Smooth muscle cell (in vitro differentiated cells): ENCODE measurements around the gene CHST4. TPM values are rescaled to one million over a fixed set of nuclear protein-coding genes. Genes with fewer than 3 reads are reported as not detected.
"Not testable (repeated sequence)": the region's sequence is repeated elsewhere in the genome, so short reads cannot be mapped to it uniquely, and the experiment has no call there.

Source experiments
- DNase-seq: peaks from one replicate; lab custom pipeline; 2025; ENCODE audit not compliant: unreplicated experiment; lab: John Stamatoyannopoulos, UW
- H2AFZ ChIP-seq: fragments of 200-600 bp; sonication (generic); 2 replicates; pipeline ENCODE4 v1.6.0; 2016; ENCODE audit warnings: antibody characterized with exemption, low read depth, mild to moderate bottlenecking
- H3F3A ChIP-seq: fragments of 200-600 bp; sonication (generic); 2 replicates; pipeline ENCODE4 v1.6.0; 2017; ENCODE audit warnings: antibody characterized with exemption, low read depth
- H3K27ac ChIP-seq: fragments of 200-600 bp; sonication (generic); 2 replicates; pipeline ENCODE4 v1.5.1; 2016; ENCODE audit warnings: low read depth, mild to moderate bottlenecking
- H3K27me3 ChIP-seq: fragments of 200-600 bp; sonication (generic); 2 replicates; pipeline ENCODE4 v1.6.1; 2016; ENCODE audit warnings: low read depth, mild to moderate bottlenecking
- H3K36me3 ChIP-seq: fragments of 200-600 bp; sonication (generic); 2 replicates; pipeline ENCODE4 v1.5.1; 2016; ENCODE audit warnings: low read depth
- H3K4me1 ChIP-seq: fragments of 200-600 bp; sonication (generic); 2 replicates; pipeline ENCODE4 v1.5.1; 2016; ENCODE audit warnings: low read depth
- H3K4me2 ChIP-seq: fragments of 200-600 bp; sonication (generic); 2 replicates; pipeline ENCODE4 v1.6.0; 2016; ENCODE audit warnings: mild to moderate bottlenecking
- H3K4me3 ChIP-seq: fragments of 200-600 bp; sonication (generic); 2 replicates; pipeline ENCODE4 v1.5.1; 2016; ENCODE audit warnings: mild to moderate bottlenecking
- H3K79me2 ChIP-seq: fragments of 200-600 bp; sonication (generic); 2 replicates; pipeline ENCODE4 v1.6.0; 2016; ENCODE audit warnings: low read depth, mild to moderate bottlenecking
- H3K9ac ChIP-seq: fragments of 200-600 bp; sonication (generic); 2 replicates; pipeline ENCODE4 v1.6.0; 2016; ENCODE audit warnings: low read depth
- H3K9me3 ChIP-seq: fragments of 200-600 bp; sonication (generic); replicated peaks from 2 replicates; pipeline ENCODE4 v1.5.1; 2016; ENCODE audit warnings: low read depth
- H4K20me1 ChIP-seq: fragments of 200-600 bp; sonication (generic); 2 replicates; pipeline ENCODE4 v1.6.0; 2016; ENCODE audit warnings: low read depth
- WGBS: methylation state at CpG from one replicate; pipeline ENCODE4 v1.1.7; 2016; ENCODE audit warnings: low lambda C conversion rate; 5-methylcytosine and 5-hydroxymethylcytosine counted together
- polyA plus RNA-seq: library from polyadenylated mRNA; unstranded; fragments of >200 nt; fragmentation: Nextera tagmentation; extraction: Ambion mirVana; gene quantifications from 2 replicates; pipeline ENCODE4 v1.2.1, GENCODE V29; 2016
- total RNA-seq: library from RNA; depleted of rRNA; stranded (reverse); fragments of >200 nt; gene quantifications from 2 replicates; pipeline ENCODE4 v1.2.3, GENCODE V29; 2014
- TF ChIP-seq, protein P1 (sequence below): fragments of 200-600 bp; sonication (generic); IDR thresholded peaks from 2 replicates; pipeline ENCODE4 v1.5.1; 2017; ENCODE audit warnings: borderline replicate concordance, mild to moderate bottlenecking, antibody characterized with exemption; ENCODE audit not compliant: insufficient read depth, poor library complexity, severe bottlenecking

CHST4 gene
- total and polyA plus RNA-seq, 2 experiments from 2014 or later, result not detected

DNA sequence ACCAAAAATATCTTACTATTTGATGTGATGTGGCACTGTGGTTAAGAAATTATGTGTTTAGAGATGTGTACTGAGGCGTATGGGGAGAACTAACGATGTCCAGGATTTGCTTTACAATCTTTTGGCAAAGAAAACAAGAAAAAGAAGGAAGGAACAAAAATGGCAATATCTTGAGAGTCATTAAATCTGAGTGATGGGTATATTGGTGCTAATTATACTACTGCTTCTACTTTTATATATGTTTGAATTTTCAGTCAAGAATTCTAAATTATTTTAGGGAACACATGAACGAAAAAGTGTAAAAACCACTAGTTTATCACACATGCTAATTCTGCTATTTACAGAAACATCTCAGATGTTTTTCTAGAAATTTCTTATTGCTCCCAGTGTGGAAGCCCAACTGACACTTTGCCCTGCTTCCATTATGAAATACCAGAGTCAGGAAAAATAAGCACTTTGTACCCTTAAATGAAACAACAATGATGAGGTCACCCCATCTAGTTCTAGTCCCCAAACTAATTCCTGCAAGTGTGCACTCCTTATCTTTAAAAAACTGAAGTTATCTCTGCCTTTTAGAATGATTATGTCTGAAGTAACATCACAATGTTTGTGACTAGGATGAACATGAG, 31.8 kb downstream of the CHST4 start:
- H3K79me2 ChIP-seq, result no peaks in the 10 kb centered on the region
- TF ChIP-seq, protein P1, sequence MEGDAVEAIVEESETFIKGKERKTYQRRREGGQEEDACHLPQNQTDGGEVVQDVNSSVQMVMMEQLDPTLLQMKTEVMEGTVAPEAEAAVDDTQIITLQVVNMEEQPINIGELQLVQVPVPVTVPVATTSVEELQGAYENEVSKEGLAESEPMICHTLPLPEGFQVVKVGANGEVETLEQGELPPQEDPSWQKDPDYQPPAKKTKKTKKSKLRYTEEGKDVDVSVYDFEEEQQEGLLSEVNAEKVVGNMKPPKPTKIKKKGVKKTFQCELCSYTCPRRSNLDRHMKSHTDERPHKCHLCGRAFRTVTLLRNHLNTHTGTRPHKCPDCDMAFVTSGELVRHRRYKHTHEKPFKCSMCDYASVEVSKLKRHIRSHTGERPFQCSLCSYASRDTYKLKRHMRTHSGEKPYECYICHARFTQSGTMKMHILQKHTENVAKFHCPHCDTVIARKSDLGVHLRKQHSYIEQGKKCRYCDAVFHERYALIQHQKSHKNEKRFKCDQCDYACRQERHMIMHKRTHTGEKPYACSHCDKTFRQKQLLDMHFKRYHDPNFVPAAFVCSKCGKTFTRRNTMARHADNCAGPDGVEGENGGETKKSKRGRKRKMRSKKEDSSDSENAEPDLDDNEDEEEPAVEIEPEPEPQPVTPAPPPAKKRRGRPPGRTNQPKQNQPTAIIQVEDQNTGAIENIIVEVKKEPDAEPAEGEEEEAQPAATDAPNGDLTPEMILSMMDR, result no peak
- no peak overlapping the region for H3K9ac ChIP-seq
- 83% methylated on average over 3 of the region's 3 CpGs for WGBS
- DNase-seq, result no peak
- no peak overlapping the region for H3K4me3 ChIP-seq
- no peak overlapping the region for H3K4me2 ChIP-seq
- no peak overlapping the region for H2AFZ ChIP-seq
- no peaks in the 10 kb centered on the region for H3K9me3 ChIP-seq
- no peaks in the 10 kb centered on the region for H3F3A ChIP-seq
- H3K36me3 ChIP-seq, result no peaks in the 10 kb centered on the region
- H3K4me1 ChIP-seq, result no peaks in the 10 kb centered on the region
- H3K27me3 ChIP-seq, result no peaks in the 10 kb centered on the region
- H4K20me1 ChIP-seq, result no peaks in the 10 kb centered on the region
- H3K27ac ChIP-seq, result no peak overlapping the region

DNA sequence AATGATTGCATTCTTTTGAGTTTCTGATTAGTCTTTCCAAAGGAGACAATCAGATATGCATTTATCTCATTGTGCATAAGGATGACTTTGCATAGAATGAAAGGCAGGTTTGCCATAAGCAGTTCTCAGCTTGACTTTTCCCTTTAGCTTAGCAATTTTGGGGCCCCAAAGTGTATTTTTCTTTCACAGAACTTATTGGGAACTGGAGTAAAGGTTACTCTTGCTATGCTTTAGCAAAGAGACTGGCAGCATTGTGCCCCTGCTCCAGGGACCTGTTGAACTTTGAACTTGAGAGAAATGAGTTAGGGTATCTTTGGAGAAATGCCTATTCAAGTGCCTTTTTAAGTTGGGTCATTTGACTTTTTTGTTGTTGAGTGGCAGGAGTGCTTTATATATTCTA, 33.6 kb downstream of the CHST4 start:
- H3K27ac ChIP-seq, result no peak overlapping the region
- no peak overlapping the region for H3K9ac ChIP-seq
- no peaks in the 10 kb centered on the region for H3K36me3 ChIP-seq
- H3K4me1 ChIP-seq, result no peaks in the 10 kb centered on the region
- no peaks in the 10 kb centered on the region for H3K9me3 ChIP-seq
- H3K4me2 ChIP-seq, result no peak overlapping the region
- H3K27me3 ChIP-seq, result no peaks in the 10 kb centered on the region
- TF ChIP-seq, protein P1, result no peak
- H3K79me2 ChIP-seq, result no peaks in the 10 kb centered on the region
- no peaks in the 10 kb centered on the region for H3F3A ChIP-seq
- DNase-seq, result no peak
- no peaks in the 10 kb centered on the region for H4K20me1 ChIP-seq
- no peak overlapping the region for H3K4me3 ChIP-seq
- H2AFZ ChIP-seq, result no peak overlapping the region

DNA sequence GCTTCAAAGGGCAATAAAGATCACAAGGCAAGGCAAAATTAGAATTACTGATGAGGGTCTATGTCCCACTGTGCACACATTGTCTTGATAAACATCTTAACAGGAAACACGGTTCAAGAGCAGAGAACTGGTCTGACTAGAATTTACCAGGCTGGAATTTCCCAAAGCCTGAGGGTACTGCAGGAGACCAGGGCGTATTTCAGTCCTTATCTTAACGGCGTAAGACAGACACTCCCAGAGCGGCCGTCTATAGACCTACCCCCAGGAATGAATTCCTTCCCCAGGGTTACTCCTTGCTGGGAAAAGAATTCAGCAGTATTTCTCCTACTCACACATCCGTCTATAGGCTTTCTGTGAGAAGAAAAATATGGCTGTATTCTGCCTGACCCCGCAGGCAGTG, 35.7 kb downstream of the CHST4 start:
- 76% methylated on average over 8 of the region's 8 CpGs for WGBS
- H3K4me3 ChIP-seq, H3K27me3 ChIP-seq, H3K79me2 ChIP-seq, H4K20me1 ChIP-seq, H3K36me3 ChIP-seq, H2AFZ ChIP-seq, H3K9ac ChIP-seq, H3K4me2 ChIP-seq, H3K4me1 ChIP-seq, H3K27ac ChIP-seq, H3K9me3 ChIP-seq, DNase-seq, H3F3A ChIP-seq: not testable (repeated sequence)

DNA sequence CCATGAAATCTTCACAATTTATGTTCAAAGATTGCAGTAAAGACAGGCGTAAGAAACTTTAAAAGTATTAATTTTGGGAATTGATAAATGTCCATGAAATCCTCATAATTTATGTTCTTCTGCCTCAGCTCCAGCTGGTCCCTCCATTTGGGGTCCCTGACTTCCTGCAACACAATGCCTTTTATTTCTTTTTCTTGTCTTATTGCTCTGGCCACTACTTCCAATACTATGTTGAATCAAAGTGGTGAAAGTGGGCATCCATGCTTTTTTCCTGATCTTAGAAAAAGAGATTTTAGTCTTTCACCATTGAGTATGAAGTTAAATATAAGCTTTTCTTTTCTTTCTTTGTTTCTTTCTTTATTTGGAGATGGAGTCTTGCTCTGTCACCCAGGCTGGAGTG, 36.3 kb downstream of the CHST4 start:
- H3K4me3 ChIP-seq, result no peak overlapping the region

More for the DNA sequence above, 36.3 kb downstream of the CHST4 start:
- no peaks in the 10 kb centered on the region for H3K9me3 ChIP-seq
- no peak overlapping the region for H2AFZ ChIP-seq
- no peak overlapping the region for H3K27ac ChIP-seq
- DNase-seq, result no peak
- 96% methylated on average over 1 of the region's 1 CpG for WGBS
- no peaks in the 10 kb centered on the region for H3K79me2 ChIP-seq
- H3K4me2 ChIP-seq, result no peak overlapping the region
- no peaks in the 10 kb centered on the region for H3K4me1 ChIP-seq
- TF ChIP-seq, protein P1, result no peak
- no peaks in the 10 kb centered on the region for H4K20me1 ChIP-seq
- H3F3A ChIP-seq, result peaks cover 6% of the 10 kb centered on the region
- H3K36me3 ChIP-seq, result no peaks in the 10 kb centered on the region
- no peaks in the 10 kb centered on the region for H3K27me3 ChIP-seq
- no peak overlapping the region for H3K9ac ChIP-seq
